Measurements from ENCODE around the gene DNAJA1.

DNAJA1 gene

DNA sequence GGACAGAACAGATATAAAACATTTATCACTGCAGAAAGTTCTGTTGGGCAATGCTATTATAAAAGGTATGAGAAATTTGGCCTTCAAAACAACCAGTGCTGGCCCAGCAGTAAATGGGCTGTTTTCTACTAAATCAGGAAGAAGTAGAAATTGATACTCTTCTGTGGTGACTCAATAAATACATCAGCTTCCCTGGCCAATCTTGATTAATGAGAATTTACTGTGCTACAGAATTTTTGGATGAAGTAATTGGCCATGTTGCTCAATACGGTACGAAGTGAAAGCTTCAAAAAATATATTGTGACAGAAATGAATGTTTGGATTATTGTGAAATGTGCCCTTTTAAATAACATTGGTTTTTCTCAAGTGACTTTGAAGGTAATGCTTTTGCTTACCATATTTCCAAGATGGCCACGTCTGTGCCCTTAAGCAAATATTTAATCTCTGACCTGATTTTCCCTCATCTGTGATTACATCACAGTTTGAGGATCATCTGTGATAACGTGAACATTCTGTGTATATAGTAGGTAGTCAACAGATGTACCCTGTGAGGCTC lies 4.2 kb downstream of the DNAJA1 start:
- DNase-seq: peak in 1 of 2 donors; percentile 26

GRCh38 chr9:33030285-33030684 lies 5.2 kb downstream of the DNAJA1 start:
- DNase-seq: peak in 1 of 2 donors; percentile 9

- peak in 1 of 2 donors; percentile 14 for DNase-seq
Observed at GRCh38 chr9:33032292-33032691, 7.2 kb downstream of the DNAJA1 start.

DNA sequence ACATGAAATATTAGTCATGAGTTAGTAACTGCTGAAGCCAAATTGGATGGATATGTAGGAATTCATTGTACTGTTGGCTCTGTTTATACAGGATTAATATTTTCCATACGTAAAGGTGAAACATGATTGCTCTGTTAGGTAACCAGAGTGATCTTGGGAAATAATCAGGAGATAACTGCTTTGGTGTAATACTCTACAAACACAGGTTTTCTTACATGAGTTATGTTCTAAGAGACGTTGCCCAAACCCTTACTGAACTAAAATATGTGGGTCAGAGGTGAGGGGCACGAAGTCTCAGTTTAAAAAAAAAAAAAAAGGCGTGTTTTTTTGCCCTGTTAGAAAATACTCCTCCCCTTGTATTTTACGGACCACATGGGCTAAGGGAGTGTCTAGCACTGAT lies 7.8 kb downstream of the DNAJA1 start:
- DNase-seq: peak in 1 of 2 donors; percentile 9

GRCh38 chr9:33040792-33041431 lies 15.8 kb downstream of the DNAJA1 start:
- peak in 1 of 2 donors; percentile 47 for DNase-seq

- peak in 1 of 2 donors; percentile 46 for DNase-seq
Observed at GRCh38 chr9:33041432-33042188, 16.5 kb downstream of the DNAJA1 start.

DNA sequence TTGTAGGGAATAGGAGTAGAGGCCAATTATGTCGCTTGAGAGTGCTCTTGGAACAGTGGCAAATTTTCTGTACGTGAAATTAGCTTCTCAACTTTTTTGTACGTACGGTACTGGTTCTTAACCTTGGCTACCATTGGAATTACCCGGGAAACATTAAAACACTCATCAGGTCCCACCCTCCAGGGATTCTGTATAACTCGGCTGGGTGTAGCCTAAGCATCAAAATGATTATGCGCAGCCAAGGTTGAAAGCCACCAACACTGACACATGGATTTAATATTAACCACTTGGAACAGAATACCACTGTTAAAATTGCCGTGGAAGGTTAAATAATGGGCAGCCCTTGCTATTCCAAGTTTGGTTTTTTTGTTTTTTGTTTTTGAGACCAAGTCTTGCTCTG lies 17.4 kb downstream of the DNAJA1 start:
- no peak for DNase-seq

GRCh38 chr9:33043671-33044070 lies 18.6 kb downstream of the DNAJA1 start:
- DNase-seq: no peak

- DNase-seq: peak; percentile 73 to 83
Observed at GRCh38 chr9:33044162-33044673, 19.1 kb downstream of the DNAJA1 start.

DNA sequence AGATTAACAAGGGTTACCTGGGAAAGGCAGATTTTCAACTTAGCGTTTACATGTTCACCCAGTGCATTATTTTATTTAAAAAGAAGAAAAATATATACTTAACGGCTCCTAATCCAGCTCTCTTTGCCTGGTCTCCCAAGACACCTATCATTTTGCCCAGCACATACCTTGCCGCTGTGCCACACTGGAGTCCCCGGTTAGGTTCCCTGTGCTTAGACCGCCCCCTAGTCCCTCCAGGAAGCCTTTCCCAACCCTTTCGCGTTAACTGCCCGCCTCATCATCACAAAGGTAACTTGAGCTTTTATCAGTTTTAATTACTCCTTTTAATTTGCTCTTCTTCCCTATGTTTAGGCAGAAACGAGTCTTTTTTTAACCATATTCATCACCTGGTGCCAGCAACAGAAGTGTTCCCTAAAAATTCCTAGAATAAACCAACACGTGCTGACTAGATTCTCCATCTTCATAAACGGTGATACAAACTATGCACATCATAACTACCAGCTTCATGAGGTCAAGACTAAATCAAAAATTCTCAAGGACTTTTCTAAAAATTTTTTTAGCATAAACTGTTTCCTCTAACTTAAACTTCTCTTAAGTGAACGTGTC lies 19.7 kb downstream of the DNAJA1 start:
- DNase-seq: no peak

- no peak for DNase-seq
Observed at GRCh38 chr9:33046061-33046460, 21.0 kb downstream of the DNAJA1 start.

DNA sequence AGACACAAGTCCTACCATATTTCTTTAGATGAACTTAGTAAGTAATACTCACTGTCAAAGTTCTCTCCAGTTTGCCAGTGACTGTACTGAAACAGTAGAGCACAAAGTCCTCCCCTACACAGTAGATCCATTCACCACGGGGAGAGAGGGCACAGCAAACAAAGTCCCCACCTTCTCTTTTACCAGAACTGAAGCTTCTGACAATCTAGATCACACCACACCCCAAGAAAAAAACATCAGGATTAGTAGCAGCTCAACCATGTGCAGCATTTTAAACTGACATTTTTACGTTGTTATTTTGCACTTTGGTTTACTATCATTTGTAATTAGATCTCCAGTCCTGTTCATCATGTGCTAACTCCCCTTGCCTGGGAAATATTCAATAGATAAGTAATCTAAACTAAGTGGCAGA lies 23.0 kb downstream of the DNAJA1 start:
- DNase-seq: no peak

DNA sequence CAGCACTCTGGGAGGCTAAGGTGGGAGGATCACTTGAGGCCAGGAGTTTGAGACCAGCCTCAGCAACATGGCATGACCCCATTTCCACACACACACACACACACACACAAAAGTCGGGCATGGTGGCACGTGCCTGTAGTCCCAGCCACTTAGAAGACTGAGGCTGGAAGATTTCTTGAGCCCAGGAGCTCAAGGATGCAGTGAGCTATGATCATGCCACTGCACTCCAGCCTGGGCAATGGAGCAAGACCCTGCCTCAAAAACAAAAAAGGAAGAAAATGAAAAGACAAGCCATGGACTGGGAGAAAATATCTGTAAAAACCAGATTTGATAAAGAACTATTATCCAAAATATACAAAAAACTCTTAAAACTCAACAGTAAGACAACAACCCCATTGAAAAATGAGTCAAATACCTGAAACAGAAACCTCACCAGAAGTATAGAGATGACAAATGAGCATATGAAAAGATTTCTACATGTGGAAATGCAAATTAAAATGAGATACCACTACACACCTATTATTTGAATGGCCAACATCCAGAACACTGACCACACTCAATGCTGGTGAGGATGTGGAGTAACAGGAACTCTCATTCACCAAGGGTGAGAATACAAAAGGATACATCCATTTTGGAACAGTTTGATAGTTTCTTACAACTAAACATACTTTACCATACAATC lies 24.7 kb downstream of the DNAJA1 start:
- DNase-seq: no peak

GRCh38 chr9:33051144-33051543 lies 26.1 kb downstream of the DNAJA1 start:
- DNase-seq: no peak

GRCh38 chr9:33065157-33066076 lies 40.3 kb downstream of the DNAJA1 start:
- no peak for DNase-seq

- DNase-seq: no peak
Observed at GRCh38 chr9:33068991-33069390, 43.9 kb downstream of the DNAJA1 start.

DNA sequence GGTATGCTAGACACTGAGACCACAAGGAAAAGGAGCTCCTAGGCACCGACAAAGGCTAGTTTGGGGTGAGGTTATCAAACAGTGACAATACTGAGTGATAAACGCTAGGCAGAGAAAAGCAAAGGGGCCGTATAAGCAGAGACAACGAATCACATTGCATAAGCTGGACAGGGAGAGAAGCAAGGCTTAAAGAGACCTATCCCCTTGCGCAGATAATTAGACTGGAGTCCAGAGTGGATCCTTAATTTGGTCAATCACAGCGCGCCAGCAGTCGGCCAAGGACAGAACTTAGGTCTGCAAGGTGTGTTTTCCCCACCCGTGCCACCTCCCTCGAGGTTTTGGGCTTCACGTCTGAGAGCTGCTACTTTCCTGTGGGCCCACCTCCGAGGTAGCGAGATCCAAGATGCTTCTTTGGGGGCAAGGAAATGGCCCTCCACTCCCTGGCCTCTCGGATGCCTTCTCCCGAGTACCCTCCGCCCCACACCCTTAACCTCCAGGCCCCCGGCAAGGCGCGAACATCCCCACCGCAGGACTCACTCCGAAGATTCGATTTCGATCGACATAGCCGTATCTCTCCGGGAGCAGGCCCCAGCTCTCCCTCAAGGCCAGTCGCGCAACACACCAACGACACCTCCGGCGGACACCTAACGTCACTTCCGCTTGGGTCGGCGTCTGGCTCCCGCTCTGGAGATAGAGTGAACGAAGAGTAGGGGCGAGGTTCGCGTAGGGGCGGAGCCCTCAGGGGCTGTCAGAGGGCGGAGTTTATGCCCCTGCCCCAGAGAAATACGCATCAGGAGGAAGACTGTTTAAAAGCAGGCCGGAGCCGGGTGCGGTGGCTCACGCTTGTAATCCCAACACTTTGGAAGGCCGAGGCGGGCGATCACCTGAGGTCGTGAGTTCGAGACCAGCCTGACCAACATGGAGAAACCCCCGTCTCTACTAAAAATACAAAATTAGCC lies 51.3 kb downstream of the DNAJA1 start, which contains the start of gene SMU1:
SMU1 (minus strand) TSS at position 629 of the 959 bp plus-strand sequence; CDS start at position 563, 66 bp downstream.
- peak; percentile 98 for DNase-seq

DNA sequence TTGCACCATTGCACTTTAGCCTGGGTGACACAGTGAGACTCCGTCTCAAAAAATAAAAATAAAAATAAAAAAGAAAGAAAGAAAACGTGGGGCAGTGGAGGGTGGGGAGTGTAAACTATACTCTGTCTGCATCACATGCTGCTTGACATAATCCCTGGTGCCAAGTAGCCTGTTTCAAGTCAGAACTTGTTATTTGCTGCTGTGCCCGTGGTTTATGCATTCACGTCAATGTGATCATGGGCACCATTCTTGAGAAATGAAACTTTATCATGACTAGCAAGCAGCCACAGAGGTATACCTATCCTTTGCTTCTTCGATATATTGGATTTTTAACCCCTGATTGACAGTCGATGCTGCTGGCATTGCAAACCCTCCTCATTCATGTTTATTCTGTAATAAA lies 55.5 kb downstream of the DNAJA1 start:
- no peak for DNase-seq

GRCh38 chr9:33081128-33081851 lies 56.2 kb downstream of the DNAJA1 start:
- peak; percentile 83 to 90 for DNase-seq

- DNase-seq: peak in 1 of 2 donors; percentile 31
Observed at GRCh38 chr9:33082128-33082527, 57.1 kb downstream of the DNAJA1 start.
